ENCODE data around the gene BDH1.

DNA sequence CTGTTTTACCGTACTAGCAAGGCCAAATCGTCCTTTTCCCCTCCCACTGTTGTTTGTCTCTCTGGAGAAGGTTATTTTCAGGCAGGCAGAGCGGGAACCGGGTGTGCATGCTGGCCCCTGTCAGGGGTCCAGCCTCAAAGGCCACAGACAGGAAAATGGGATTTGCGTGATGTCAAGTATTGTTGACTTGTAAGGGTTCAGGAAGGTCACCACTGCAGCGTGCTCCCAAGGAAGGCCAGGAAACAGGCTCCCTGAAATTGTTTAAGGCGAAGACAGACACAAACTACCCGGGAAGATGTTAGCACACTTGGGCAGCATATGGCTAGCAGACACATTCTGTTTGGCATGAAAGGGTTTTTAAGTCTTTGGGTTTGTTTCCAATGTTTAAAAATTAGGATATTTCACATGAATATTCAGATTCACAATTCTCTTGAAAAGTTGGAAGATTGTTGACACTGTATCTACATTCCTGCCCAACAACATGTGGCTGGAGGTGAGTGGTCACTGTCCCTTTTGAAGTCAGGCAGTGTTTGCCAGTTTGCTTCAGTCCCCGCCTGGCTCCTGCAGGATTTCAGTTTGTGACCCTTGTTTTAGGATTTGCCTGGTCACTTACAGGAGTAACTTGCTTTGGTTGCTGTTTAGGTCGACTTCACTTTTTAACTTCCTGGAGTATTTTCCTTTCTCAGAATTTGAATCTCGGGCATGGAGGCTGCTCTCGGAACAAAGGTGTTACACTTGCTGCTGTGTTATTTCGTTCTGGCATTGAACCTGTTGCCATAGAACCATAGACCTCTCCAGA, 90.4 kb downstream of the BDH1 start:
- TF ChIP-seq EZH2 (IDR thresholded peaks at IDR 0.05; ENCODE audit: insufficient read depth, low read length), result no peak
- TF ChIP-seq, protein P1, sequence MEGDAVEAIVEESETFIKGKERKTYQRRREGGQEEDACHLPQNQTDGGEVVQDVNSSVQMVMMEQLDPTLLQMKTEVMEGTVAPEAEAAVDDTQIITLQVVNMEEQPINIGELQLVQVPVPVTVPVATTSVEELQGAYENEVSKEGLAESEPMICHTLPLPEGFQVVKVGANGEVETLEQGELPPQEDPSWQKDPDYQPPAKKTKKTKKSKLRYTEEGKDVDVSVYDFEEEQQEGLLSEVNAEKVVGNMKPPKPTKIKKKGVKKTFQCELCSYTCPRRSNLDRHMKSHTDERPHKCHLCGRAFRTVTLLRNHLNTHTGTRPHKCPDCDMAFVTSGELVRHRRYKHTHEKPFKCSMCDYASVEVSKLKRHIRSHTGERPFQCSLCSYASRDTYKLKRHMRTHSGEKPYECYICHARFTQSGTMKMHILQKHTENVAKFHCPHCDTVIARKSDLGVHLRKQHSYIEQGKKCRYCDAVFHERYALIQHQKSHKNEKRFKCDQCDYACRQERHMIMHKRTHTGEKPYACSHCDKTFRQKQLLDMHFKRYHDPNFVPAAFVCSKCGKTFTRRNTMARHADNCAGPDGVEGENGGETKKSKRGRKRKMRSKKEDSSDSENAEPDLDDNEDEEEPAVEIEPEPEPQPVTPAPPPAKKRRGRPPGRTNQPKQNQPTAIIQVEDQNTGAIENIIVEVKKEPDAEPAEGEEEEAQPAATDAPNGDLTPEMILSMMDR (IDR thresholded peaks at IDR 0.05; ENCODE audit: insufficient read depth, low read depth, low read length), result no peak

Data from astrocyte (in vitro differentiated cells and primary cell).